OCI-LY1 (cell line): ENCODE results near the gene PICK1.

ENCODE experiments used
- H2AFZ ChIP-seq: fragments of 200-600 bp; sonication (generic), shearing (Covaris generic); 2 replicates; pipeline ENCODE4 v1.6.0; 2014; ENCODE audit warnings: antibody characterized with exemption, mild to moderate bottlenecking, low read length
- H3F3A ChIP-seq: fragments of 200-600 bp; sonication (generic), shearing (Covaris generic); 2 replicates; pipeline ENCODE4 v1.6.0; 2014; ENCODE audit warnings: mild to moderate bottlenecking, antibody characterized with exemption, low read length, moderate library complexity; ENCODE audit not compliant: insufficient read depth
- H3K27ac ChIP-seq: fragments of 200-600 bp; sonication (generic); 2 replicates; pipeline ENCODE4 v1.5.1; 2014; ENCODE audit warnings: low read length, mixed run types, mild to moderate bottlenecking, low read depth; ENCODE audit not compliant: poor library complexity, severe bottlenecking
- H3K27me3 ChIP-seq: fragments of 200-600 bp; sonication (generic); 2 replicates; pipeline ENCODE4 v1.6.0; 2014; ENCODE audit warnings: antibody characterized with exemption, mild to moderate bottlenecking, low read length, moderate library complexity; ENCODE audit not compliant: insufficient read depth
- H3K36me3 ChIP-seq: fragments of 200-600 bp; sonication (generic); 2 replicates; pipeline ENCODE4 v1.6.1; 2014; ENCODE audit warnings: mild to moderate bottlenecking, antibody characterized with exemption, low read length, moderate library complexity, mixed read lengths; ENCODE audit not compliant: insufficient read depth
- H3K4me1 ChIP-seq: fragments of 200-600 bp; sonication (generic); 2 replicates; pipeline ENCODE4 v1.5.1; 2014; ENCODE audit warnings: mild to moderate bottlenecking, low read length, moderate library complexity; ENCODE audit not compliant: insufficient read depth, severe bottlenecking
- H3K4me2 ChIP-seq: fragments of 200-600 bp; sonication (generic), shearing (Covaris generic); 2 replicates; pipeline ENCODE4 v1.6.1; 2014; ENCODE audit warnings: low read length
- H3K4me3 ChIP-seq: fragments of 200-600 bp; sonication (generic); 2 replicates; pipeline ENCODE4 v1.5.1; 2014; ENCODE audit warnings: low read length, low read depth, mild to moderate bottlenecking, mixed read lengths; ENCODE audit not compliant: poor library complexity, severe bottlenecking
- H3K79me2 ChIP-seq: fragments of 200-600 bp; shearing (Covaris generic); 2 replicates; pipeline ENCODE4 v1.6.1; 2016; ENCODE audit warnings: mixed run types, low read length, mixed read lengths; ENCODE audit not compliant: insufficient read depth
- H3K9ac ChIP-seq: fragments of 200-600 bp; sonication (generic), shearing (Covaris generic); 2 replicates; pipeline ENCODE4 v1.6.1; 2014; ENCODE audit warnings: mild to moderate bottlenecking, low read length, mixed read lengths
- H3K9me2 ChIP-seq: fragments of 200-600 bp; sonication (generic), shearing (Covaris generic); 2 replicates; pipeline ENCODE4 v1.6.1; 2014; ENCODE audit warnings: low read depth, mild to moderate bottlenecking, low read length, mixed read lengths
- H3K9me3 ChIP-seq: fragments of 200-600 bp; shearing (Covaris generic); 2 replicates; pipeline ENCODE4 v1.6.1; 2014; ENCODE audit warnings: low read length, mixed read lengths
- H4K20me1 ChIP-seq: fragments of 200-600 bp; sonication (generic), shearing (Covaris generic); 2 replicates; pipeline ENCODE4 v1.6.0; 2016; ENCODE audit warnings: mild to moderate bottlenecking, low read length; ENCODE audit not compliant: insufficient read depth
- CTCF ChIP-seq: fragments of 200-600 bp; sonication (generic), shearing (Covaris generic); IDR thresholded peaks from 2 replicates; pipeline ENCODE4 v1.5.1; 2017; ENCODE audit warnings: mild to moderate bottlenecking, antibody characterized with exemption, low read length, moderate library complexity, mixed read lengths
- EZH2 ChIP-seq: fragments of 200-600 bp; sonication (generic), shearing (Covaris generic); IDR thresholded peaks from 2 replicates; pipeline ENCODE4 v1.8.0; 2017; ENCODE audit warnings: borderline replicate concordance, mixed run types, mild to moderate bottlenecking, antibody characterized with exemption, low read length, moderate library complexity, mixed read lengths

The PICK1 gene

GRCh38 chr22:38107692-38108515 lies 50.7 kb downstream of the PICK1 start:
- H3F3A ChIP-seq = no peaks in the 10 kb centered on the region
- H2AFZ ChIP-seq = no peak overlapping the region
- no peaks in the 10 kb centered on the region for H3K79me2 ChIP-seq
- H3K27me3 ChIP-seq = no peaks in the 10 kb centered on the region
- no peak overlapping the region for H3K4me2 ChIP-seq
- no peaks in the 10 kb centered on the region for H3K9me3 ChIP-seq
- no peak for TF ChIP-seq EZH2
- no peak for TF ChIP-seq CTCF
- no peaks in the 10 kb centered on the region for H3K4me1 ChIP-seq
- no peaks in the 10 kb centered on the region for H3K9me2 ChIP-seq
- H4K20me1 ChIP-seq = no peaks in the 10 kb centered on the region
- H3K27ac ChIP-seq = no peak overlapping the region
- no peak overlapping the region for H3K9ac ChIP-seq
- no peak overlapping the region for H3K4me3 ChIP-seq
- no peaks in the 10 kb centered on the region for H3K36me3 ChIP-seq

GRCh38 chr22:38108561-38109319 lies 51.5 kb downstream of the PICK1 start:
- Histone ChIP-seq H4K20me1 (no peaks in the 10 kb centered on the region), H3K9me3 (no peaks in the 10 kb centered on the region), H3K9ac (no peak overlapping the region), H3K4me2 (no peak overlapping the region), H3K9me2 (no peaks in the 10 kb centered on the region), H3K4me3 (no peak overlapping the region), H2AFZ (no peak overlapping the region), H3K4me1 (no peaks in the 10 kb centered on the region), H3K79me2 (no peaks in the 10 kb centered on the region), H3K27me3 (no peaks in the 10 kb centered on the region), H3F3A (no peaks in the 10 kb centered on the region), H3K27ac (no peak overlapping the region), H3K36me3 (no peaks in the 10 kb centered on the region)
- TF ChIP-seq EZH2 = no peak
- no peak for TF ChIP-seq CTCF

- H3K4me2 ChIP-seq = no peak overlapping the region
- H3K4me1 ChIP-seq = no peaks in the 10 kb centered on the region
- H3K4me3 ChIP-seq = no peak overlapping the region
- H4K20me1 ChIP-seq = no peaks in the 10 kb centered on the region
- no peaks in the 10 kb centered on the region for H3K27me3 ChIP-seq
- H3K9me2 ChIP-seq = no peaks in the 10 kb centered on the region
- H3K9ac ChIP-seq = no peak overlapping the region
- TF ChIP-seq CTCF (no peak), EZH2 (no peak)
- no peaks in the 10 kb centered on the region for H3K79me2 ChIP-seq
- no peak overlapping the region for H3K27ac ChIP-seq
- no peaks in the 10 kb centered on the region for H3F3A ChIP-seq
- H2AFZ ChIP-seq = no peak overlapping the region
- H3K36me3 ChIP-seq = no peaks in the 10 kb centered on the region
- no peaks in the 10 kb centered on the region for H3K9me3 ChIP-seq
Observed at GRCh38 chr22:38109371-38110001, 52.3 kb downstream of the PICK1 start.
